ENCODE results near the gene SERTAD3.
"Not testable (repeated sequence)": the region's sequence is repeated elsewhere in the genome, so short reads cannot be mapped to it uniquely, and the experiment has no call there.

SERTAD3 gene, protein sequence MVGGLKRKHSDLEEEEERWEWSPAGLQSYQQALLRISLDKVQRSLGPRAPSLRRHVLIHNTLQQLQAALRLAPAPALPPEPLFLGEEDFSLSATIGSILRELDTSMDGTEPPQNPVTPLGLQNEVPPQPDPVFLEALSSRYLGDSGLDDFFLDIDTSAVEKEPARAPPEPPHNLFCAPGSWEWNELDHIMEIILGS

DNA sequence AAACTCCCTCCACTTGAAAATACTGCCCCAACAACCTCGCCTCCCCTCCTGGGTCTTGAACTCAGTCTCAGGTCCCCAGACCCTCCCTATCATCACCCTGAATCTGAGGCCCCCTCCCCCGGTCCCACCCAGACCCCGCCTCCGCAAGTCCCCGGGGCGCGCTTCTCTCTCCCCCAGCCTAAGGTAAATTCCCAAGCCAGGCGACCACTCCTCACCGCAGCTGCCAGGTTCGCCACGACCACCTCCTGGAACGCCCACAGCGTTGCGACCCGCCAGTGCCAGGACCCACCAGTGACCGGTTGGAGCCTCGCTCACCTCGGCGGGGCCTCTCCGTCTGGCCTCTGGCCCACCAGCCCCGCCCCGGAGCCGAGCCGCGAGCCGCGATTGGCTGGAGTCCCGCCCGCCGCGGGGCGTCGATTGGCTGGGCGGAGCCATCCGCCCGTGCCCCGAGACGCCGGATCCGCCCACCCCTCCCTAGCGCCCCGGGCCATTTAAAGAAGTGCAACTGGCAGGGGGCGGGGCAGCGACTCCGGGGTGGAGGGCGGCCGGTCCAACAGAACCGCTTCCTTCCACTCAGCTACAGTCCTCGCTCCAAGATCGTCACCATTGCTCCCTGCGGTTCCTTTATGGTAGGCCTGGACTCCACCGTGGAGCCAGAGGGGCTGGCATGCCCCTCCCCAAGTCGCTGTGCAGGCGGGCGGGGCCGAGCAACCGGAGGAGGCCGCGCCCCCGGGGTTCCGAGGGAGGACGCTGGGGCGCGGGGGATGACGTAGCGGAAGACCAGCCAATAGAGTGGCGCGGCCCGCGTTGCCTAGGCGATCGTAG lies at the start of gene SERTAD3:
SERTAD3 (minus strand) TSS at position 336 of the 825 bp plus-strand sequence. CDS start 2,255 bp downstream, outside the sequence.
- DNase-seq, result peak; percentile 94

DNA sequence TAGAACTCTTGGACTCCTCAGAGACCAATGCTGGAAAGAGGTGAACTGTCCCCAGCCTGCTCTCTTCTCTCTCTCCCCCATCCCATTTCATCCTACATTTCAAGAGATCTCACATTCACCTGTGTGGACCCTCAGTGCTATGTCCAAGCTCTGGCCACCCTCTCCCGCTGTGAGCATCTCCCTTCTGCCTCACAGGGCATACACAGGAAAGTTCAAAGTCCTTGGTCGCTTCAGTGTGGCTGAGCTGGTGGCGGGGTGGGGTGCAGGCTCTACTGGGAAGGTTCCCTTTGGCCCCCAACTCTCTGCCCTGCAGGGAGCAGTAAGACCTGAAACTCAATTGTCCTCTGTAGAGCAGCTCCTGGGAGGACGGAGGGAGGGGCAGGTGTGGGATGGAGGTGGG lies 49.6 kb upstream of the SERTAD3 start:
- DNase-seq, result no peak

DNA sequence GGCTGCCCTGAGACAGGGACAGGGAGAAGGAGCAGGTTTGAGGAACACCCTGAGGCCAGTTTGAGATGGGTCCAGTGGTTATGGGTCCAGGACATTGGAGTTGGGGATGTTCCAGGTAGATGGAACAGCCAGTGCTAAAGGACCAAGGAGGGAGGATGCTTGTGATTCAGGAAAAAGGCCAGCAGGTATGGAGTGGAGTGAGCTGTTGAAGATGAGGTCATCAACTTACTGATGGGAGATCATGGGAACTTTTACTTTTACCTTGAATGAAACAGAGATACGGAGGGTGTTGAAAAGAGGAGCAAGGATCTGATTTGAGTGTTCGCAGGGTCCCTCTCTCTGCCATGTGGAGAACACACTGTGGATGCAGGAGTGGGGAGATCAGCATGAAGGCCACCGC lies 48.1 kb upstream of the SERTAD3 start:
- DNase-seq, result no peak

DNA sequence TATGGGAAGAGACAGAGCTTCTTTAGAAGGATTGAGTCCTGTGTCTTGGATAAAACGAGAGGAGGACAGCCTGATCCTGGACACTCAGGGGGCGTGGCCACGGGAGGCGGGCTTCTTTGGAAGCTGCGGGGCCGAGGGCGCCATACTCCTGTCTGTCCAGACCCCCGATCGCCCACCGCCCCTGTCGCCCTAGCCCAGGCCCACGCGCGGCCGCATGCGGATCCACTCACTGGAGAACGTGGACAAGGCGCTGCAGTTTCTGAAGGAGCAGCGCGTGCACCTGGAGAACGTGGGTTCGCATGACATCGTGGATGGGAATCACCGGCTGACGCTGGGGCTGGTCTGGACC lies 45.7 kb upstream of the SERTAD3 start:
- DNase-seq, result no peak

DNA sequence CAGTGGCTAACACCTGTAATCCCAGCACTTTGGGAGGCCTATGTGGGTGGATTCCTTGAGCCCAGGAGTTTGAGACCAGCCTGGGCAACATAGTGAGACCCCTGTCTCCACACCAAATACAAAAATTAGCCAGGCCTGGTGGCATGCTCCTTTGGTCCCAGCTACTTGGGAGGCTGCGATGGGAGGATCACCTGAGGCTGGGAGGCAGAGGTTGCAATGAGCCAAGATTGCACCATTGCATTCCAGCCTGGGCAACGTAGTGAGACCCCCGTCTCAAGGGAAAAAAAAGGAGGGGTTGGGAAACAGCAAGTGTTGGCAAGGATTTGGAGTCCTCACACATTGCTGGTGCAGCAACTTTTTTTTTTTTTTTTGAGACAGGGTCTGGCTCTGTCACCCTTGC lies 41.9 kb upstream of the SERTAD3 start:
- DNase-seq, result no peak

DNA sequence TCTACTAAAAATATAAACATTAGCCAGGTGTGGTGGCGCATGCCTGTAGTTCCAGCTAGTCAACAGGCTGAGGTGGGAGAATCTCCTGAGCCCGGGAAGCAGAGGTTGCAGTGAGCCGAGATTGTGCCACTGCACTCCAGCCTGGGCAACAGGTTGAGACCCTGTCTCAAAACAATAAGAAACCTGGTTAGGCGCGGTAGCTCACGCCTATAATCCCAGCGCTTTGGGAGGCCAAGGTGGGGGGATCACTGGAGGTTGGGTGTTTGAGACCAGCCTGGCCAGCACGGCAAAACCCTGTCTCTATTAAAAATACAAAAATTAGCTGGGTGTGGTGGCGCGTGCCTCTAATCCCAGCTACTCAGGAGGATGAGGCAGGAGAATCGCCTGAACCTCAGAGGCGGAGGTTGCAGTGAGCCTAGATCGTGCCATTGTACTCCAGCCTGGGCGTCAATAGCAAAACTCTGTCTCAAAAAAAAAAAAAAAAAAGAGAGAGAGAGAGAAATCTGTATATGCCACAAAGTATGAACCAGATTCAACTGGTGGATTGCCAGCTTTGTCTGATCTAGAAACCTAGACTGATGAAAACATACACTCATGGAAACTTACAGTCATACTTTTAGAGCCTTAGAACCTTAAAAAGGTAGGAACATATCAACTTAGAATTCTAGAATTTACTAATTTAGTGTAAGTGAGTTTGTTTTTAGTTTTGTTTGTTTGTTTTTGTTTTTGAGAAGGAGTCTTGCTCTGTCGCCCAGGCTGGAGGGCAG lies 31.9 kb upstream of the SERTAD3 start:
- not testable (repeated sequence) for DNase-seq

DNA sequence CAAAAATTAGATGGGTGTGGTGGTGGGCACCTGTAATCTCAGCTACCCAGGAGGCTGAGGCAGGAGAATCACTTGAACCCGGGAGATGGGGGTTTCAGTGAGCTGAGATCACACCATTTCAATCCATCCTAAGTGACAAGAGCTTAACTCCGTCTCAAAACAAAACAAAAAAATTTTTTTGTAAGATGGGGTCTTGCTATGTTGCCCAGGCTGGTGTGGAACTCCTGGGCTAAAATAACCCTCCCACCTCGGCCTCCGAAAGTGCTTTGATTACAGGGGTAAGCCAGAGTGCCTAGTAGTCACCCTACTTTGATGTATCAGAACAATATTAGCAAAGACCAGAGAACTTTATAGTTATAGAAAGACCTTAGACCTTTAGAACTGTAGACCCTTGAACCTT lies 30.6 kb upstream of the SERTAD3 start:
- DNase-seq, result no peak

DNA sequence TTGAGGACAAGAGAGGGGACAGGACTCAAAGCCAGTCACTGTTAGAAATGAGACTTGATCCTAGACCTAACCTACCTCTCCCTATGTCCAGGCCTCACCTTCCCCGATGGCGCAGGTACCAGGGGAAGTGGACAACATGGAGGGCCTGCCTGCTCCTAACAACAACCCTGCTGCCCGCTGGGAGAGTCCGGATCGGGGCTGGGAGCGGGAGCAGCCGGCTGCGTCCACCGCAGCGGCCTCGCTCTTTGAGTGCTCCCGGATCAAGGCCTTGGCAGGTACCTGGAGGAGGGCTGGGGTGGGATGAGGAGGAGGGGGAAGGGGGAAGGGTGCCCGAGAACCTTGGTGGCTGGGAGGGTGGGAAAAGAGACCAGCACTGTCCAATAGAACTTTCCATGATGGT lies 28.4 kb upstream of the SERTAD3 start:
- DNase-seq, result no peak

DNA sequence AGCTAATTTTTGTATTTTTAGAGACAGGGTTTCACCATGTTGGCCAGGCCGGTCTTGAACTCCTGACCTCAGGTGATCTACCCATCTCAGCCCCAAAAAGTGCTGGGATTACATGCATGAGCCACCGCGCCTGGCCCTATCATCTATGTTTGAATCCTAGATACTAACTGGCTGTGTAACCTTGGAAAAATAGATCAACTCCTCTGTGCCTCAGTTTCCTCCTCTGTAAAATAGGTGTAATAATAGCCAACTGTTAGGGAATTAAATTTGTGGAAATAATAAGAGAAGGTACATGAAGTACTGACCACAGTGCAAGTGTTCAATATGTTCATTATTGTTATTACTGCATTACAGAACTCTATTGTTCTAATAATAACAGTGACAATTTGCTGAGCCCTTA lies 27.0 kb upstream of the SERTAD3 start:
- DNase-seq, result no peak

DNA sequence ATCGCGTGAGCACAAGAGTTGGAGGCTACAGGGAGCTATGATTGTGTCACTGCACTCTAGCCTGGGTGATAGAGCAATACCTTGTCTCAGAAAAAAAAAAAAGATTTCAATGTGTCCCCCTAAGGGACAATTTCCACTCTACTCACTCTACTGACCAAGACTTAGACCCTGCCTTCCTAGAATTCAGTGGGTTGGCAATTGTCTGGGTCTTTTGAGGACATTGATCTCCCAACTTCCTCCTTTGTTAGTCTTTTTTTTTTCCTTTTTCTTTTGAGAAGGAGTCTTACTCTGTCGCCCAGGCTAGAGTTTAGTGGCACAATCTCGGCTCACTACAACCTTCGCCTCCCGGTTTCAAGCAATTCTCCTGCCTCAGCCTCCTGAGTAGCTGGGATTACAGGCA lies 24.9 kb upstream of the SERTAD3 start:
- DNase-seq, result no peak

DNA sequence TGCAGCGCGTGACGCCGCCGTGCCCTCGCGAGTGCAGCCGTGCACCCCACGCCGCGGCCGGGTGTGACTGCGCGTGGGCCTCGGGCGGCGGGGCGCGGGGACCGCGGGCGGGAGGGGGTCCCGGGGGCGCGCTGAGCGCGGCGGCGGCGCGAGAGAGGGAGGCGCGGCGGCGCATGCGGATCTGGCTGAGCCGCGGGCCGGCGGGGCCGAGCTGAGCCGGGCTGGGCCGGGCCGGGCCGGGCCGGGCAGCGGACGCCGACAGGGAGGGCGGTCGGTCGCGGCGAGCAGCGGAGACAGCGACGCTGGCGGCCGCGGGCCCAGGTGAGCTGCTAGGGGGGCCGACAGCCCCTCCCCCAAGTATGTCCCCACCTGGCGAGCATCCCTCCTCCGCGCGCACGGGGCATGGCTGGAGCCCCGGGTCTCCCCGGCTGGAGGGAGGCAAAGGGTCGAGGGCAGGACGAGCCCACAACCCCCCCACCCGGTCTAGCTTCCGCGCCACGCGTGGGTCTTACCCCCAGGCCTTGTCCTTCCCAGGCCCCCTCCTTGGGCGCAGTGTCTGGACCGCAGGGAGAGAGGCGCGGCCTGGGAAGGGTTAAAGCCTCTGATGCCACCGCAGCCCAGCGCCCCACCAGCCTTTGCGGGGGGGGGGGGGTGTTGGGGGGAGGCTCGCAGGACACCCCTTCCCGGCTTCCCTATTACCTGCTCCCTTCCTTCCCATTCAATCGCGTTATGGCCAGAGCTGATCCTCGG lies 23.0 kb upstream of the SERTAD3 start, which contains the start of gene SPTBN4:
SPTBN4 (plus strand) TSS at position 17 of the 750 bp plus-strand sequence. CDS start 5,621 bp downstream, outside the sequence.
- no peak for DNase-seq

DNA sequence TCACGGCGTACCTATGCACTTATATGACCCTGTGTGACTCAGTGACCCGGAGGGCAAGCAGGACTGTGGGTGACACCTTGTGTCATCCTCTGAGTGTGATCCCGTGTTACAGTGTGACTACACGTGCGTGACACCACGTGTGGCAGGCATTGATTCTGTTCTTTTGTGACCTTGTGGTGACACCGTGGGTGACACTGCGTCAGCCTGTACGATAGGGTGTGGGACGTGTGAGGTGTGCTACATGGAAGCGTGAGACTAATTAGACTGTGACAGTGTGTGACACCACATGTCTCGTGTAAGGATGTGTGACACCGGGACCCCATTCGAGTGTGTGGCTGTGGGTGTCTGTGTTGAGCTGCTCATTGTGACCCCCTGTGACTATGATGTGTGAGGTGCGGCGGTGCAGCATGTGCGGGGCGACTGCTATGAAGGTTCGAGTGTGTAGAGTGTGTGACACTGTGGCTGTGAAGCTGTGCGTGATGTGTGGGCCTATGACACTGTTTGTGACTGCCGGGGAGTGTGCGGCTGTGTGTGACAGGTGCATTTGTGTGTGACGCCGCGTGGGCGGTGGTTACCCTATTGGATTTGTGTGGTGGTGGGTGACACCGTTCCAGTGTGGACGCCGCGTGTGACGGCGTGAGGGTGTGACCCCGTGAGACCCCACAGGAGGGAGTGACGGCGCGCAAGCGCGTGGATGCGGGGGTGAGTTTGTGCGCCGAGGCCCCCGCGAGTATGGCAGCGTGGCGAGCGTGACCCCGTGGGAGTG lies 22.3 kb upstream of the SERTAD3 start:
- DNase-seq, result peak; percentile 54 to 61

DNA sequence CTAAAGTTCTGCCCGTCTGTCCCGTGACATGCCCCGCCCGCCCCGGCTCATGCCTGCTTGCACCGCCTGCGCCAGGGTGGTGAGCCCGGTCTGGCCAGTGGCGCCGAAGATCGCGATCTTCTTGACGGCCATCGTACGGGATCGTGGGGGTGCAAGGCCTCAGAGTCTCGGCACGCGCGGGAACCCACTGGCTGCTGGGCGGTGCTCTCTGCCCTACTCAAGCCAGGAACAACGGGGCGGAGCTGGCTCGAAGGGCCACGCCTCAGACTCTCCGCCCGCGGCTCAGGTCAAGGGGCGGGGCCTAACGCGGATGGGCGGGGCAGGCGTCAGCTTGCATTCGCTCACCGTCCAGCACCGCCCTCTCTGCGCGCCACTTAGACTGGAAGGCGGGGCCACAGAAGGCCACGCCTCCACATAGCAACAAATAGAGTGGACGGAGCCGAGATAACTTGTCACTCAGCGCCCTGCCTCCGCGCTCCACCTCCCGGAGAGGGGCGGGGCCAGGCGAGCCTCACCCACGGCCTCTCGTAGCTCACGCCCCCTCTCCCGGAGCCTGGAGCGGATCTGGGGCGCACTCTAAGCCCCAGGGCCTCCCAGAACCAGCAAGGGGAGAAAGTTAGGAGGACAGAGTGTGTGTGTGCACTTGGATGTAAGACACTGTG lies 21.6 kb upstream of the SERTAD3 start, which contains the start of gene BLVRB:
BLVRB (minus strand) TSS at position 189 of the 662 bp plus-strand sequence; CDS start at position 132, 57 bp downstream.
- DNase-seq, result peak; percentile 100

DNA sequence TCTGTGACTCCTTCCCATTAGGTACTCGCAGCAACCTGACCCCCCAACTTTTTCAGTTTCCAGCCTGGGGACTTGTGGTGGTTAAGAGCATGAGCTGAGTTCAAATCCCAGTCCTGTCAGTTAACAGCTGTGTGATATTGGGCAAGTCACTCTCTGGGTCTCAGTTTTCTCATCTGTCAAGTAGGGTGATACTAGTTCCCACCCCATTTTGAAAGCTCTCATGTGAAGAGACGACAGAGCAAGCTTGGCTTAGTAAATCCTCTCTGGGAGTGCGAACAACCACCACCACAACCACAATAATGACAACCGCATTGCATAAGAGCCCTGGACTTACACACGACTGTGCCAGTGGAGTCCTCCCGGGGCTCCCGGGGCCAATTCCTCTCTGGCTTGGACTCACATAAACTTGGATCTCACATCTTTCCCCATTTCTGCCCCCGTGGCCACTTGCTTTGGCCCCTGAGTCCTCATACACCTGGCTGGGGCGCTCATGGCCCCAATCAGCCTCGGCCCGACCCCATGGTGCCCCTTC lies 21.0 kb upstream of the SERTAD3 start:
- no peak for DNase-seq

DNA sequence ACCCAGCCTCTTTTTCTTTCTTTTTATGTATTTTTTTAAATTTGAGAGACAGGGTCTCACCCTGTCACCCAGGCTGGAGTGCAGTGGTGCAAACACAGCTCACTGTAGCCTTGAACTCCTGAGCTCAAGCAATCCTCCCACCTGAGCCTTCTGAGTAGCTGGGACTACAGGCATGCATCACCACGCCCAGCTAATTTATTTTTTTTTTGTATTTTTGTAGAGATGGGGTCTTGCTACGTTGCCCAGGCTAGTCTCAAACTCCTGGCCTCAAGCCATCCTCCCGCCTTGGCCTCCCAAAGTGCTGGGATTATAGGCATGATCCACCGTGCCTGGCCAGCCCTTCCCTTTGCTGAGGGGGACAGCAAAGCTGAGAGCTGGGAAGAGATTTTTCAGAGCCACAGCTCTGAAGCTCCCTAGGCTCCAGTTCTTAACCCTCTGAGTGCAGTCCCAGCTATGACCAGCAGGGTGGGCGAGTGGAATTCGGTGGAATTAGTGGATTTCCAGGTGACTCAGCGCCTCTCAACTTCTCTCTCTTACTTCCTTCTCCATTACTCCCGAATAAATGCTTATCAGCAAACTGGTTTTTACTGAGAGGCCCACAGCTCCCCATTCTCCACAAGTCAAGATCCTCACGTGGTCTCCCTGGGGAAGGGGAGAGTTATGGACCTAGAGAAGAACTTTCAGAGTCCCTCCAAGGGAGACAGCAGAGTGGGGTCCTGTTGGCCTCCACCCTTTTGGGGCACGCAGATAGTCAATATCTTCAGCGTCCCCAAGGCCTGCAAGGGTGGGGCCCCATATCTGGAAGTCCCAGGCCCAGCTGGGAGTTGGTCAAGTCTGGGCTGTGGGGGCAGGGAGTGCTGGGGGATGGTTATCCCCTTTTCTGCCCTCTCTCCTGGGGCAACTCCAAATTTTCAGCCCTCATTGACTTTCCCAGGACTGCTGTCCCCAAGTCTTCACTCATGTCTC lies 20.2 kb upstream of the SERTAD3 start:
- peak; percentile 72 to 81 for DNase-seq

DNA sequence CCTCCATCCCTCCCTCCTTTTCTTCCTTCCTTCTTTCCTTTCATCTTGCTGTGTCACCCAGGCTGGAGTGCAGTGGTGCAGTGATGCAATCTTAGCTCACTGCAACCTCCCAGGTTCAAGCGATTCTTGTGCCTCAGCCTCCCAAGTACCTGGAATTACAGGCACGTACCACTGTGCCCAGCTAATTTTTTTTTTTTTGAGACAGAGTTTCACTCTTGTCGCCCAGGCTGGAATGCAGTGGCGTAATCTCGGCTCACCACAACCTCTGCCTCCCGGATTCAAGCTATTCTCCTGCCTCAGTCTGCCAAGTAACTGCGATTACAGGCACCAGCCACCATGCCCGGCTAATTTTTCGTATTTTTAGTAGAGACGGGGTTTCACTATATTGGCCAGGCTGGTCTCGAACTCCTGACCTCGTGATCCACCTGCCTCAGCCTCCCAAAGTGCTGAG lies 19.5 kb upstream of the SERTAD3 start:
- not testable (repeated sequence) for DNase-seq

DNA sequence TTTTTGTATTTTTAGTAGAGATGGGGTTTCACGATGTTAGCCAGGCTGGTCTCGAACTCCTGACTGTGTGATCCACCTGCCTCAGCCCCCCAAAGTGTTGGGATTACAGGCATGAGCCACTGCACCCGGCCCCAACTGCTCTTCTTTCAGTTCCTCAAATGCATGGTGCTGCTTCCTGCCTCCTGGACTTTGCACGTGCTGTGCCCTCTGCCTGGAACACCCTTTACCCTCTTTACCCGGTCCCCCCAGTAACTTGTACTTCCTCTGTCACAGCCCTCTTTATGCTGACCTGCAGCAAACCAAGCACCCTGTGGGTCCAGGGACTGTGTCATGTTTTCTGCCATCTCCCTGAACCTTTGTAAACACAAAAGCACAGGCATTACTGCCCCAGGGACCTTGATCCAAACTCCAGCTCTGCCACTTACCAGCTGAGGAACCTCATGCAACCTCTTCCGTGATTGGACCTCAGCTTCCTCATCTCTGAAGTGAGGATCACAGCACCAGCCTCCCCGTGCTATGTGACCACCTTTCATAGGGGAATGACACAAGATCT lies 17.6 kb upstream of the SERTAD3 start:
- no peak for DNase-seq

DNA sequence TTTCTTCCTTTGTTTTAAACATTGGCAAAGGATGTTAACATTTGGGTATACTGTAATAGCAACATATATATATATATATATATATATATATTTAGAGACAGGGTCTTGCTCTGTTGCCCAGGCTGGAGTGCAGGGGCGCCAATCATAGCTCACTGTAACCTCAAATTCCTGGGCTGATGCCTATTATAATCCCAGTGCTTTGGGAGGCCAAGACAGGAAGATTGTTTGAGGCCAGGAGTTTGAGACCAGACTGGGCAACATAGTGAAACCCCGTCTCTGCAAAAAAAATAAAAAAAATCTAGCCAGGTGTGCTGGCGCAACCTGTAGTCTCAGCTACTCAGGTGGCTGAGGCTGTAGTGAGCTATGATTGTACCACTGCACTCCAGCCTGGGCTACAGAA lies 16.1 kb upstream of the SERTAD3 start:
- no peak for DNase-seq

DNA sequence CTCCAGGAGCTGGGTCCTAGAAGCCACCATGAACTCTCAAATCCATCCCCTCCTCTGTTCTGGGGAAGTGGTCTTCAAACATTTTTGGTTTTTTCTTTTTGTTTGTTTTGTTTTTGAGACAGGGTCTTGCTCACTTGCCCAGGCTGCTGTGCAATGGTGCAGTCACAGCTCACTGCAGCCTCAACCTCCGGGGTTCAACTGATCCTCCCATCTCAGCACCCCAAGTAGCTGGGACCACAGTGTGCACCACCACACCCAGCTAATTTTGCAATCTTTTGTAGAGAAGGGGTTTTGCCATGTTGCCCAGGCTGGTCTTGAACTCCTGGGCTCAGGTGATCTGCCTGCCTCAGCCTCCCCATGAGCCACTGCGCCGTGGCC lies 14.5 kb upstream of the SERTAD3 start:
- DNase-seq, result no peak
